Renal cortex interstitium (tissue), 11 donors: ENCODE data around the gene SLC10A6. TPM values are rescaled to one million over a fixed set of nuclear protein-coding genes. Genes with fewer than 3 reads are reported as not detected.
A peak's percentile ranks its signal among the peaks of the same experiment; 100 is the strongest.

ENCODE experiments used
- DNase-seq, 11 donors: peaks; one replicate each; pipeline ENCODE4 v3.0.0-alpha.2; 2013; ENCODE audit warnings: low read depth in 9 of 11, low spot score in 4 of 11; ENCODE audit errors: extremely low read depth in 1 of 11
- polyA plus RNA-seq, 3 donors: library from polyadenylated mRNA; unstranded; fragments of 120-200 nt; gene quantifications; one replicate each; pipeline ENCODE4 v1.2.1, GENCODE V29; 2013; ENCODE audit not compliant: insufficient read length in 3 of 3

Gene SLC10A6
- polyA plus RNA-seq, 3 donors: 0.25 to 0.42 TPM; not detected in 1

DNA sequence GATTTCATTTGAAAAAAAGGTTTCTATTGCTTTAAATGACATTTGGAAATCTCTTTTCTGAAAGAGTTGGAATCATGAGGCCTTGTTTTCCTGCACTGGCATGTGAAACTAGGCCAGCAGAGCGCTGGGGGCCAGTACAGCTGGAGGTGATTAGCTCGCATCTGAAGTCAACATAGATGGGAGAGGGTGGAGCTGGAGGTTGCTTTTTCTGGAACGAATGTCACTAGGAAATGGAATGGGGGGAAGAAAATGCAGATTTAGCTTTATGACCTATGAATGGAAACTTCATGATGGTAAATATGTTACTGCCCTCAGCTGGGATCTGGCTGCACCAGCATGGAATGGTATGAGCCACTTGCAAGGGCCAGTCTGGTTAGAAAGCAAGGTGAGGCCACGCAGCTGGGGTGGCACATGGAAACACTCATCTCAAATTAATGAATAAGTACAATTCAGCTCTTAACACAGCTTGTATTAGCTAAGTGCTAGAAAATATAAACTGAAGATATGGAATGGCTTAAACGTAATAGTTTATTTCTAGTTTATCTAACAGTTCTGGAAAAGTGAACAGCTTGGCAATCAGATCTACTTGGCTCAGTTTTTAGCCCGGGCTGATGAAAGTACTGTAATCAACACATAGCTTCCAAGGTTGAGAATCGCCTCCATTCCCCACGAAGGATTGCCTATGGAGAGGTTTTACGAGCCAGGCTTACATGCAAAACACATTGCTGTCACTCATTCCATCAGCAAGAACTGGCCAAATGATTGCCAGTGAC lies 32.5 kb downstream of the SLC10A6 start:
- no peak for DNase-seq

DNA sequence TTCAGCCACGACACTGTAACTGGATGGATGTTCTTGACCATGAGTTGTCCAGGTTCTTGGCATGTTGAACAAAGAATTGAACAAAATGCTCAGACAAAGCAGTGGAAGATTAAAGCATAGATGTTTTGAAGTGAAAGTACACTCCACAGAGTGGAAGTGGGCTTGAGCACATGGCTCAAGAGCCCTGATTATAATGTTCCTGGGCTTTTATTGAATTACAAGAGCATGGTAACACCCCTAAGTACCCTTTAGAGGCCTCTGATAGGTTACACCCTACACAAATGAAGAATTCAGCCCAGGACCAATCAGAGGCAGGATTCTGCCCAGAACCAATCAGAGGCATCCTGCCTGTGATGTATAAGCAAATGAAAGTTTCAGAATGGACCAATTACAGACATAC lies 33.5 kb downstream of the SLC10A6 start:
- no peak for DNase-seq

DNA sequence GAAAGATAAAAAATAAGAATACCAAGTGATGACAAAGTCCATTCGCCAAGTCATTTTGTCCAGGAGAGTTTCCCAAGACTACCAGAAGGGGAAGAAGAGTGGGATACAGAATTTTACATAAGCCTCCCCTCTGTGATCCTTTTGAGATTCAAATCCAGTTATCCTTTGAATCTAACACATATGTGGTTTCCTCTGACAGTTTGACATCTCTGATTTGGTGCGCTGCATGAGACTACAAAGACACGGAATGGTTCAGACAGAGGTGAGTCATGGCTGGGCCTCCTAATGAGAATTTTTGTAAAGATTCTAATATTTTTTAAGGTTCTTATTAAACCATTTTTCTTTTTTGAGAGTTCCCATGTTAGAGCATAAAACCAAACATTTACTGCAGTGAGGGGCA lies 38.3 kb downstream of the SLC10A6 start:
- DNase-seq: no peak

GRCh38 chr4:86809809-86810208 lies 39.4 kb downstream of the SLC10A6 start:
- no peak for DNase-seq

- DNase-seq: no peak
Observed at GRCh38 chr4:86791126-86791525, 58.1 kb downstream of the SLC10A6 start.

DNA sequence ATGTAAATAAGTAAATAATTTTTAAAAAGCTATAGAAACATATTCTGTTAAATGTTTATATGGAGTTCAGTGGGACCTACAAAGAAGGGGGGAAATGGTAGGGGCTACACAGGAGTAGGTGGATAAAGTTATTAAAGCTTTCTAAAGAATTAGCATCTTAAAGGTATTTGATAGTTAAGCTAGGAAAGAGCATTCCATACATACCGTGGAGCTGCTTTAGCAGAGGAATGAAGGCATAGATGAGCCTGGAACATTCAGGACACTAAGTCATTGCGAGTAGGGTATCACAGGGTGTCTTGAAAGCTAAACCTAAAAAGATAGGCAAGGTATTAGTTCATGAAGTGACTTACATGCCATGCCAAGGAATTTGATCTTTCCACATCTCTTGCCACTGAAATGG lies 60.4 kb downstream of the SLC10A6 start:
- DNase-seq: no peak

DNA sequence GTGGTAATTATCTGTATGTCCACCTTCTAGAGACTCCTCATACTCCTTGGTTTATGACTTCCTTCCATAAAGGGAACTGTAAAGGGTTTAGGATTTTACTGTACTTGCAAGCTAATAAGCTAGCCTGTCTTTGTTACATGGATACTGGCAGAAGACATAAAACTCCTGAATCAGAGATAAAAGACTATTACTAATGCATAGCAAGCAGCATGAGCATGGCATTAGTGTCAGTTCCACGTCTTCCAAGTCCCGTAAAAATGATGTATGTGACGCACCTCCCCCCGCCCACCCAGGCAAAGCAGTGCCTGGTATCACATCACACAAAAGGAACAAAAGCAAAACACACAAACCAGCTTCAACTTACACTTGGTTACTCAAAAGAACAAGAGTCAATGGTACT lies 71.0 kb downstream of the SLC10A6 start:
- peak in 8 of 11 donors; percentile 1 to 17 (median 10) for DNase-seq

- DNase-seq: no peak
Observed at GRCh38 chr4:86775061-86775460, 74.1 kb downstream of the SLC10A6 start.

Other genes starting within 250 kb of the SLC10A6 start
- gene C4orf36, start 43.0 kb upstream of the SLC10A6 start, polyA plus RNA-seq: 1 to 10 TPM; 1.2 to 1.8 (median 1.4) TPM
- 10 to 100 TPM; 43.7 to 61.5 (median 51.0) TPM for gene AFF1, start 85.6 kb upstream of the SLC10A6 start, polyA plus RNA-seq